GM21367 (cell line): ENCODE measurements around the gene FLT3.

Experiments
- ATAC-seq: cut with Tn5 transposase; IDR thresholded peaks from one replicate; pipeline ENCODE4 v1.9.1; 2021; ENCODE audit not compliant: unreplicated experiment

The FLT3 gene

DNA sequence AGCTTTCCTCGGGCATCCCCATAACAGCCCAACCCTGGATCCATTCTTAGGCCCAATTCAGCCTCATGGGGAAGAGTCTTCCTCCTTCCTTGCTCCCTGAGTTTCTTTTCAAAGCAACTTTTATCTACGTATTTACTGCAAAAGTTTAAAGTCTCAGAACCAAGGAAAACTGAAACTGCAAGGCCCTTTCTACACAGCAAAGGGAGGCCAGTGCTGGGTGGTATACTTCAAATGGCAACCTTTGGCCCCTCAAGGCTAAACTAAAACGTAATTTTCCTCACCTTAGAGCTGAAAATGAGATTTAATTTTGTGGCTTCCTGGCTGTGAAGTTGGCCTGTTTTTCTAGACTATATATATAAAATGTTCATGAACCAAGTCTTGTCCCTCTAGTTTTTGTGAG is 136.9 kb downstream of the FLT3 start:
- no peak for ATAC-seq

DNA sequence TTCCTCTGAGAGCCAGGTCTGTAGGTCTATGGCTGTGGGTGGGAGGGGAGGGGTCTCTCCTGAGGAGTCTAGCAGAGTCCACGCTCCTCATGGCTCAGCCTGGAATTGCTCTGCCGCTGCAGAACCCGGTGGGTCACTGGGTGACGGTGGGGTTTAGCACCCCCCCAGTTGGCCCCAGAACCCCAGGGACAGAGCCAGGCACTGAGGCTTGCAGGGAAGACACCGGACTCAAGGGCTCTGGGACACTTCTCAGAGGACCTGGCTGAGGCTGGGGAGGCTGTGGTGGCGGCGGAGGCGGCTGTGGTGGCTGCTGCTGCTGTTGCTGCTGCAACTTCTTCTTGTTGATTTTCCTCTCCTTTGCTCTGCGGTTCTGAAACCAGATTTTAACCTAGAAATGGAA is 137.4 kb downstream of the FLT3 start:
- ATAC-seq = no peak

DNA sequence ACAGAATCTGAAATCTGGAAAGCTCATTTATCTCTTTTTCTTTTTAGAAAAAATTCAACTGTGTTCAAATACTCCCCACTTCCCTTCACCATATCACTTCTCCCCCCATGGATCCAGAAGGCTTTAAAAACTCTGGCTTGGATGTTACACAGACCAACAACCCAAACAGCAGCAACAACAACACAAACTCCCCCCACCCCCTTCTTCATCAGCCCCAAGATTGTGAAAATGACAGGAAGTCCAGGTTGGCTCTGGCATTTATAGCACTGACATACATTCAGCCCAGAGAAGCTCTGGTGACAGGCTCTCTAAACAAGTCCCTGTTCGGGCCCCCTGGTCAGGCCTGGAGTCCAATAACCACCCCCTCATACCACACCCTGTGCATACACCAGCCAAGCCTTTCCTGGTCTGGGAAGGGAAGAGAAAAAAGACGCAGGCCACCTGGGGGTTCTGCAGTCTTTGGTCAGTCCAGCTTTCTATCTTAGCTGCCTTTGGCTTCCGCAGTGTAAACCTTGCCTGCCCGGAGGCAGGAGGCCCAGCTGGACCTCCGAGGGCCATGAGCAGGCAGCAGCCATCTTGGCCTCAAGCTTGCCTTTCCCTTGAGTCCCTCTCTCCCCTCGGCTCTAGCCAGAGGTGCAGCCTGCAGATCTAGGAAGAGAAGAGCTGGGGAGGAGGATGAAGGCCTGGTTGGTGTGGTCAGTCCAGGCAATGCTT is 138.1 kb downstream of the FLT3 start:
- ATAC-seq = no peak

DNA sequence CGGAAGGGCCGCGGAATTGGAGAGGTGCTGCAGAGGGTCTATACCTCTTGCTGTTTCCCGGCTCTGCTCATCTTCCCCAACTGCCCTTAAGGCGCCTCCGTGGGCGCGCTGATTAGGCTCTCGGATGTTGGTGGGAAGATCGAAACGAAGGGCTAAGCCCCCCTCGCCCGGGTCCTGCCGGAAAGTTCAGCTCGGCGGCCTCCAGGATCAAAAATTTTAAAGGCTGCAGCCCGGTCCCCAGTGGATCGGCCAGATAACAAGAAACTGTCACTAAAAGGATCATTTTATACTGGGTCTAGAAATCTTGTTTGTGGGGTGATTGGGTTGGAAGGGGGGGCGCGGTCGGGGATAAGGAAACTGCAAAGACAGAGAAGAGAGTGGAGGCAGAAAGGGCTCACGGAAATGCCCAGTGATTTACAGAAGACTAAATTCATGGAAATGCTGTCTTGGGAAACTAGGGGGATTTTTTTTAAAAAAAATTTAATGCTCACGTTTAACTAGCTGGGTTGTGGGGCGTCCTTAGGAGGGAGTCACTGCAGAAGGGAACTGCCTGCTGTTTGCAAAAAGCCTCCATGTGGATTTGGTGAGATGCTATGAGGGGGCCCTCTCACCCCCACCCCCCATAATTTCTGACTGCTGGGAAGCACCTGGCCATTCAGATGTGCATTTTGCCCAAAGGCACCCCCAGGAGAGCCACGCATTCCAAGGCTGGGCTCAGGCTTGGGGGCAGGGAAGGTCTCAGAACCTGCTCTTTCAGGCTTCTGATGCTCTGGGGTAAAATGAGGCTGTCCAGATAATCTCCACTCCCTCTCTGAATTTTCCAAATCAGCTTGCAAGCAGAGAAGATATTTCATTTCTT is 138.9 kb downstream of the FLT3 start:
- no peak for ATAC-seq

DNA sequence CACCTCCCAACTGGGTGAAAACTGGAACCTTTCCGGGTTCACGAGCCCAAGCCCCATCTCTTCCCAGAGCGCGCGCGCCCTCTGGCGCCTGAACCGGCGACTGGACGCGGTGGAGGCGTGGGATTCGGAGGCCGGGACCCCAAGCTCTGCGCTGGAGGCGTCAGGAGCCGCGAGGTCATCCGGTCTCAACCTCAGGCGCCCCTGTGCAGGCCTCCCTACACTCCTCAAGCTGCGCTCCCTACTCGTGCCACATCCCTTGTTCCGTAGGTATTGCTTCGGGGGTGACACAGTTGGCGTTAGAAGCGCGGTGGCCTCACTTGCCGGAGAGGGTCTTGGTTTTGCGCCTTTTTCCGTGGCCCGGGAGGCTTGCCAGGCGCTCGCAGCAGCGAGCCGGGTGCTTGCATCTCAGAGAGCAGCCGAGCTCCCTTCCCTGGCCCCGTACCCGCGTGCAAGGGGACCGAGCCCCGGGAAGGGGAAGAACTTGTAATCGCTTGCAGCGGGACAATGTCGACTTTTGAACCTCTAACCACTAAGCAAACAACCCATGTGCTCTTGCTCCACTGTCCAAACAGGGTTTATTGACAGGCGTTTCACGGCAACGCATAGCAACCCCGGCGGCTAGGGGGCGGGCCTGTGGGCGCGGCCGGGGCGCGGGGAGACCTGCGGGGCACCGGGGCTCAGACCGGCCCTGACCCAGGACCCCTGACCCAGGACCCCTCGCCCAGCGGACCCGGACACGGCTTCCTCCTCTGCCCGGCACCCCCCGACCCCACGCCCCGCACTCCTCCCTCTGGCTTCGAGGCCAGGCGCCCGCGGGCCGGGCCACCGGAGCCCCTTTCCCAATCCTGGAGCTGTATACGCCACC is 139.8 kb downstream of the FLT3 start:
- ATAC-seq = no peak

DNA sequence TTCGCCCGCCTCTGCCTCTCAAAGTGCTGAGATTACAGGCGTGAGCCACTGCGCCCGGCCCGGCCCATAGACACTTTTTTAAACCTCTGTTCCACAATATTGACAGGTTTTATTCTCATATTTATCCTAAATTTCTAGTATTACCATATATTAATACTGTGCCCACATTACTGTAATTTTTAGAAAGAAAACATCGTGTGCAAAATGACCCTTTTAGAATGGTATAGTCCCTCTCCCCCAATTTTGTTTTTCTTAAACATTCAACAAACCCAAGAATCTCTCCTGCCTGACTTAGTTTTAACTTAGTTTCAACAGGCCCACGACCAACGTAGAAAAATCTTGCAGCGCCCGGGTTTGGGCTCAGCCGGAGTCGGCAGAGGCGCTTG is 140.4 kb downstream of the FLT3 start:
- ATAC-seq = no peak

DNA sequence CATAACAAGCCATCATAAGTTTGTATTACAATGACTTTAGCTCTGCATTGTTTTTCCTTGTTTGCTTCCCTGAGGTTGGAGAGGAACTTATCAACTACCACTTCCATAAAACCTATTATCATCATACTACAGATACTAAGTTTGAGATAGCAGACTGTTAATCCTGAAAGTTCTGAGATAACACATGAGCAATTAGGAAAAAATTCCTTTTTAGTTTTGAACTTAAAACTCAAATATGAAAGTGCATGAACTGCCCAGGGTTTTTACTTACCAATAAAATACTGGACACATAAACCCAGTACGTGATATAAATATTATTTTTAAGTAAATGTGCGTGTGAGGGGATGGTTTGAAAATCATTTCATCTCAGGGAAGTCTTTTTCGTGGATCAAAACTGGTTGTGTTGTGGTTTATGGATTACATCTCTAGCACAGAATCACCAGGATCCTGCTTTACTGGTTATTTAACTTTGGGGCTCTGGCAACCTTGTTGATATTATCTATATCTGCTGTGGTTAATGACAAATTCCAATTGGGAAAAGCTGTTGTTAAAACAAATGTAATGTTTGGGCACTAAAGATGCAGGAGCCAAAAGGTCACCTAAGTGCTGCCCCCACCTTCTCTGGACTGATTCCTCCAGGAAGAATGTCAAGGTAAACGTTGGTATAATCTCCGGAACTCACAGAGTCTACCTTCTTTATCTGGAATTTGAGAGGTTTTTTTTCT is 143.6 kb downstream of the FLT3 start:
- no peak for ATAC-seq

DNA sequence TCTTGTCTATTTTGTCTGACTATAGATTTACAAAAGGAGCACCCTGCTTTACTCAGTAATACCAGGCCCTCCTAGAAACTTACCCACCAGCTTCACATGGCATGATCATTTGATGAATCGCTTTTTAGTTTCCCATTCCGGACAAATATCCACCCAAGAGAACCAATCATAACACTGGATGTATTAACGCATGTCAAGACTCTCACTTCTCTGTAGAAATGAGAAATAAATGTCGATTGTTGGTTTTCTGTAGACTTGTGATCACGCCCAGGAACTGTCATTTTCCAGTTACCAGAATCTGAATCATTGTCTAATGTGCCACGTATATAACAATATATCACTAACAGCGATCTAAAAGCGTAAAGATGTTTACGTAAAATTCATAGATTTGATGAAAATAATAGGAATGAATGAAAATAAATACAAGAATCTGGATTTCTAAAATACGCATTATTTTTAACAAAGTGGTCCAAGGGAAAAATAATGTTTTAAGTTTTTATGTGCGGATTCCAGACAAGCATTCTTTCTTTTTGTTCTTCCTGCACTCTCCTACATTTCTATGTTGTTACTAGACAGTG is 145.3 kb downstream of the FLT3 start:
- ATAC-seq = no peak

DNA sequence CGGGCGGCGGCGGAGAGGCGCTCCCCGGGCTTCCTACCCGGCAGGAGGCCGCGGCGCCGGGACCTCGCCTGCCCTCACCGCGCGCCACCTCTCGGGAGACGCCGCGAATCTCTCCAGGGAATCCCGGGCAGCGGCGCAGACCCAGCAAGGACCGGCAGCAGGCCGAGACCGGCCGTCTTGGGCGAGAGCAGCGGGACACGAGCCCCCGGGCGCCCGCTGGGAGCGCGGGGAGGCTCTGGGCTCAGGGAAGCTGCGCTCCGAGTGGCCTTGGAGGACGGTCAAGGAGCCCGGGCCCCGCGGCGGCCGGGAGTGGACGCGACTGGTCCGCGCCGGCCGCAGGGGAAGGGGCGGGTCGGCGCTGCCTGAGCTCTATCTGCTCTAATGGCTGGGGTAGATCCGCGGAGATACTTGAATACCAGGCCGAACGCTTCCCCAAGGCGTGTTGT is 145.9 kb downstream of the FLT3 start:
- ATAC-seq = no peak

DNA sequence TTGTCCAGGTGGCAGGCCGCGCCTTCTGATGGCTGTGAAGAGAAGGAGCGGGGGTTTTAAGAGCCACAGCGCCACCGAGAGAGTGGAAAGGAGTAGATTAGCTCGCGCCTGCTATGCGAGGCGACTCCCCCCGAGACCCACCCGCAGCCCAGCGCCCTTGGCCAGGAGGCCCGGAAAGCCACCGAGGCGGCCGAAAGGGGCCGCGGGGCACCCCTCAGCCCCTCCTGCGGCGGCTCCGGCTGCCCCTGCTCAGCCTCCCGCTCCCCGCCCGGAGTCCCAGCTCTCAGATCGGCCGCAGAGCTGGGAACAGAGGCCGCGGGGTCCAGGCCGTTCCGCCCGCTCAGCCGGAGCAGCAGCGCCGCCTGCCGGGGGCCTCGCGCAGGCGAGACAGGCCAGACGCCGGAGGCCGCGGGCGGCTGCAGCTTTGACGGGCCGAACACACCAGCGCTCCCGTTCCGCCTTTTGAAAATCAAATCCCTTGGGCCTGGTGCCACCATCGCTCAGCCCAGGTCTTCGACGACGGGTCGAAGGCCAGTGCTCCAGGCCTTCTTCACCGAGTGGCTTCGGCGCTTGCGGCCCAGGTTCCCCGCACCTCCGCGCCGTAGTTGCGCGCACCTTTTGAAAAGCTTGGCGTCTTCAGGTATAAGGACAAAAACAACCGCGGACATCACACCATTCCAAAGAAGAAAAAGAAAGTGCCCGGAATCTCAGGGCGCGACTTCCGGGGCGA is 146.5 kb downstream of the FLT3 start:
- ATAC-seq = peak; percentile 91
